Memory B cell (primary cell): Measurements from ENCODE around the gene SULF2.

Experiments
- ATAC-seq: fragments of 150-1000 bp; cut with Tn5 transposase; 2 replicates; pipeline ENCODE4 v1.10.0; 2021; ENCODE audit warnings: low read depth, mild to moderate bottlenecking, moderate library complexity
- DNase-seq, 2 donors: peaks; one replicate each; pipeline ENCODE4 v3.0.0; 2022; ENCODE audit warnings: low spot score in 2 of 2
- H3K27ac Mint-ChIP-seq: one replicate; pipeline ENCODE4 v1.8.0; 2022; ENCODE audit warnings: mild to moderate bottlenecking, moderate library complexity, mixed read lengths
- H3K27me3 Mint-ChIP-seq: one replicate; pipeline ENCODE4 v1.8.0; 2022; ENCODE audit warnings: mixed read lengths
- H3K36me3 Mint-ChIP-seq: one replicate; pipeline ENCODE4 v1.8.0; 2022; ENCODE audit warnings: mild to moderate bottlenecking, mixed read lengths
- H3K4me1 Mint-ChIP-seq: one replicate; pipeline ENCODE4 v1.8.0; 2022; ENCODE audit warnings: mixed read lengths
- H3K4me3 Mint-ChIP-seq: one replicate; pipeline ENCODE4 v1.8.0; 2022; ENCODE audit warnings: mild to moderate bottlenecking, moderate library complexity, mixed read lengths
- H3K9me3 Mint-ChIP-seq: one replicate; pipeline ENCODE4 v1.8.0; 2022; ENCODE audit warnings: mixed read lengths

Gene SULF2

DNA sequence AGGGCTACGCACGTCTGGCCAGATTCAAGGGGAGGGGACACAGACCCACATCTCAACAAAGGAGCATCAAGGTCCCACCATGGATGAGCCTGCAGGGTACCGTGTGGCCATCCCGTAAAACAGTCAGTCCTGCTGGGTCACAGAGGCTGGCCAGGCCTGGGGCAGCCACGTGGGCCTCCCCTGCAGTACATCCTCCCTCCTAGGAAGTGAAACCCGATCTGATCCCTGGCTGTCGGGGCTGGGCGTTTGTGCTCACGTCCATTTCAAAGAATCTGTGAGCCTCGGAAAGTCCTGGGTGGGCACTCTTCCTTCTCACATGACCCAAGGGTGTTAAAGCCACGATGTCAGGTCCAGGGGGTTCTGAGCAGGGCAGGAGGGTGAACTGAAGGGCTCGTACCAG is 14.3 kb downstream of the SULF2 start:
- H3K27ac Mint-ChIP-seq: no peak overlapping the region
- no peak for DNase-seq
- H3K9me3 Mint-ChIP-seq: no peaks in the 10 kb centered on the region
- peaks cover 6% of the 10 kb centered on the region for H3K36me3 Mint-ChIP-seq
- no peak for ATAC-seq
- peaks cover 6% of the 10 kb centered on the region for H3K27me3 Mint-ChIP-seq
- H3K4me1 Mint-ChIP-seq: peaks cover 2% of the 10 kb centered on the region
- H3K4me3 Mint-ChIP-seq: no peak overlapping the region

DNA sequence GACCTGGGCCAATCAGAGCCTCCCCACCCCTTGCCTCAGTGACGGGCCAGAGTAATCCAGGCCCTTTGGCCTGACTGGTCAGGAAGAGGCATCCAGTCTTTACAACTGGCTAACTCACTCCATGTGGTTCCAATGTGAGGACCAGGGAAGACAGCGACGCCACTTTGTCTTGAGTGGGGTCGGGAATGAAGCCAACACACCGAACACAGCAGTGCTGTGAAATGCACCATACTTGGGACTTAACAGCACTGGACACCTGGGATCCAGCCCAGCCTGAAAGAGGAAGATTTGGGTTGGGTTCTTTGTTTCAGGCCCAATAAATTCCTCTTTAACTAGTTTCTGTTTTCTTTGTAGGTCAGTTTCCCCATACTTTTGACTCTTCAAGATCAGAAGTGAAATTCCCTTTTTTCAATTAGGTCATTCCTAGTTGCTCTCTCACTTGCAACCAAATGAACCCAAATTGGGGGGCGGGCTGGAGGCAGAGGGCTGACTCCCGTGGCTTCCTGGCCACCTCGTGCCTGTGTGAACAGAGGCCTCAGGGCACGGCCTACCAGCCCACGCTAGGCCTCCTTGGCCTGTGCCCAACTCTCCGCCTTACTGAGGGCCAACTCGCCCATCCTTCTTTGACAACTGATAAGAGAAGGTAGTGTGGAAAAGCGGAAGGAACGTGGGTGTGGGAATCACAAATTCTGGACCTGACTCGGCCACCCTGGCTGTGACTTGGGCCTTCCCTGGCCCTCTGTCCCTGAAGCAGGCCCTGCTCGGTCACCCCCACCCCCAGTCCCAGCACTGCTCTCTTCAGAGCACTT is 17.1 kb downstream of the SULF2 start:
- DNase-seq: no peak
- no peak overlapping the region for H3K27ac Mint-ChIP-seq
- H3K4me1 Mint-ChIP-seq: peaks cover 5% of the 10 kb centered on the region

DNA sequence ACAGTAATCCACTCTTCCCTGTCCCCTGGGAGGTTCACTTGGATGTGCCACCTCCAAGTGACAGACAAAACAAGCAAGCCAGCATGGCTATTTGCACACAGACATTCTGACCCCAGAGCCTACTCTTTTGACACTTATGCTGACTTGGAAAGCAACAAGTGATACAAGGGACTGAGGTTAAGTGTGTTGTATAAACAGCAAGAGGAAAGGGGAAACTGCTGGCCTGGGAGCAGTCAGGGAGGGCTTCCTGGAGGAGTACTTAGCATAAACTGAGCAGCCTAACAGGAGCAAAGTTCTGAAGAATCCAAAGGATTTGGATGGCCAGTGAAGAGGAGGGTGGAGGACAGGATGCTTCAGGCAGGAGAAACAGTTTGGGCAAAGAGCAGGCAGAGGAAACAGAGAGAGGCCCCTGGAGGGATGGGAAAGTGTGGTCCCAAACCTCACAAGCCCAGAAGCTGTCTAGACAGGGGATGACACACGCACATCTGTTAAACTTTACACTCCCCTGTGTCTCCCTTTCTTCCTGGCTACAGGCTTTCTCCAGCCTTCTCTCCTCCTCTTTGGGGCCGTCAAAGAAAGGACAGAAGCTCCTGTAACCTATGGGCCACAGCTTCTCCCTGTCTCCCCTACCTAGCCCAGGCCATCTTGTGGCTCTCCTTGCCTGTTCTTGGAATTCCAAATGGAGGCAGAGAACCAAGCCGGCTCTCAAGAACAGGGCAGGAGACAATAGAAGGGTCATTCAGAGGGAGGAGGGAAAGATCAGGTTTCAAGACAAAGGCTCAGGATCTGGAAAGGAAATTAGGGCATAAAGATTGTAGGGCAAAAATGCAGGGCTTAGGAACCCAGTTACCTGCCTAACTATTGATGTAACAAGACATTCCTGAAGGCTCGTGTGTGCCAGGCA is 19.3 kb downstream of the SULF2 start:
- peaks cover 17% of the 10 kb centered on the region for H3K27me3 Mint-ChIP-seq
- peaks cover 5% of the 10 kb centered on the region for H3K4me1 Mint-ChIP-seq
- no peak overlapping the region for H3K4me3 Mint-ChIP-seq
- peaks cover 6% of the 10 kb centered on the region for H3K36me3 Mint-ChIP-seq
- DNase-seq: no peak
- H3K27ac Mint-ChIP-seq: no peak overlapping the region
- ATAC-seq: no peak
- H3K9me3 Mint-ChIP-seq: no peaks in the 10 kb centered on the region

More for the DNA sequence above, 17.1 kb downstream of the SULF2 start:
- Mint-ChIP-seq H3K27me3 (peaks cover 16% of the 10 kb centered on the region), H3K4me3 (no peak overlapping the region), H3K9me3 (no peaks in the 10 kb centered on the region), H3K36me3 (peaks cover 6% of the 10 kb centered on the region)
- no peak for ATAC-seq

DNA sequence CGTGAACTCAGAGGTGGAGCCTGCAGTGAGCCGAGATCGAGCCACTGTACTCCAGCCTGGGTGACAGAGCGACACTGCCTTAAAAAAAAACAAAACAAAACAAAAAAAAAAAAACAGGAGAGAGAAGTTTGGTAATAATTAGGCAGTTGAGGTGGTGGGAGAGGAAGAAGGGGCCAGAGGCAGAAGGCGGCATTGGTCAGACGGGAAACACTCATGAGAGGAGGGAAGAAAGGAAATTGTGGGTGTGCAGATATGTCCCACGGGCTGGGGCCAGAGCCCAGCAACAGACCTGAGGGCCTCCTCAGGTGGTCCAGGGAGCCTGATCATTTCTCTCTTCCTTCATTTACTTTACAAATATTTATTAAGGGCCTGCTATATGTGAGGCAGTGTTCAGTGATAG is 20.0 kb downstream of the SULF2 start:
- Mint-ChIP-seq H3K4me1 (peaks cover 5% of the 10 kb centered on the region), H3K4me3 (no peak overlapping the region), H3K9me3 (no peaks in the 10 kb centered on the region), H3K36me3 (peaks cover 5% of the 10 kb centered on the region), H3K27ac (peak overlapping the region; percentile 66), H3K27me3 (peaks cover 22% of the 10 kb centered on the region)
- DNase-seq (no peak), ATAC-seq (no peak)

DNA sequence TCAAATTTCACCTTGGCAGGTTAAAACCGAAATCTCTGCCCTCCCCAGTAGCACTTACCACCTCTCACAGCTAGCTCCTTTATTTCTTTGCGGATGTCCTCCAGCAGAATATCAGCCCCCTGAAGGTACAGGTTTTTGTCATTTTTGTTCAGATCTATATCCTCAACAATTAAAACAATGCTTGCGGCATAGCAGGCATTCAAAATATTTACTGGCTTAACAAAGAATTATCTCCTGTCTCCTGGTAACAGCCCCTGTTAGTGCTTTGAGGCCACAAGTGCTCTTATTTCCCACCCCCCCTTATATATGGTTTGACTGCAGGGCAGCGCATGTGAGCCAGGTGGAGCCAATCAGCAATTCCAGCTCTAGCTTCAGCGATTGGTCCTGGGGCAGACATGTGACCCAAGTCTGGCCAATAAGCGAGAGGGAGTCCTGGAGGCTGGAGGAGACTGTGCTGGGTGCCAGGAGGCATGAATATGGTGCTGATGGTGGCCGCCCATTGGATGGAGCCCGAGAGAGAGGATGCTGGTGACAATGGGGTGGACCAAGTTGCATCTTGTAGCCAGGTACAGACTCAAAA is 21.0 kb downstream of the SULF2 start:
- no peak for DNase-seq
- H3K27me3 Mint-ChIP-seq: peaks cover 24% of the 10 kb centered on the region
- no peak overlapping the region for H3K27ac Mint-ChIP-seq
- peaks cover 6% of the 10 kb centered on the region for H3K4me1 Mint-ChIP-seq
- no peaks in the 10 kb centered on the region for H3K36me3 Mint-ChIP-seq
- peak; percentile 45 for ATAC-seq
- H3K4me3 Mint-ChIP-seq: no peak overlapping the region
- H3K9me3 Mint-ChIP-seq: no peaks in the 10 kb centered on the region

DNA sequence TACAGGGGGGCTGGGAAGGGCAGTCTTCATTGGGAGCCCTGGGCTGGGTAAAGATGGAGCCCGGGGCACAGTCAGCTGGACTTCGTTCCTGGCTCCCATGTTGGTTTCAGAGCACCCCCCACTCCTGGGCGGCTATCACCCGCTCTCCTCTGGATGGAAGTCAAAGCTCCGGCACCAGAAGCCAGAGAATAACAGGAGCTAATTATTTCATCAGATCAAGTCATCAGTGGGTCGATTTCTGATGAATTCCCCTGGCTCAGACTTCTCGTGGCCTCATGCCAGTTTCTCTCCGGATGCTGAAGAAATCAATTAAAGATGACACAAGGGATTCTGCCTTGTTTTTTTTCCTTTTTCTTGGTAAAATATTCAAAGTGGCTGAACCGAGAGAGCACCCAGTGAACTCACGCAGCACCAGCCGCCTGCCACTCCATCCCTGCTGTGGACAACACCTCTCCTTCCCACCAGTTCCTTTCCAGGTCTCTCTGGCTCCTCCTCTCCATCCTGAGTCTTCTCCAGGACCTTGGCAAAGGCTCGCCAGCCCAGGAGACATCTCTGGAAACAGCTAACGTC is 22.5 kb downstream of the SULF2 start:
- no peak for ATAC-seq
- Mint-ChIP-seq H3K27ac (no peak overlapping the region), H3K9me3 (no peaks in the 10 kb centered on the region), H3K36me3 (no peaks in the 10 kb centered on the region), H3K4me3 (no peak overlapping the region), H3K4me1 (peaks cover 8% of the 10 kb centered on the region), H3K27me3 (peaks cover 28% of the 10 kb centered on the region)
- no peak for DNase-seq

DNA sequence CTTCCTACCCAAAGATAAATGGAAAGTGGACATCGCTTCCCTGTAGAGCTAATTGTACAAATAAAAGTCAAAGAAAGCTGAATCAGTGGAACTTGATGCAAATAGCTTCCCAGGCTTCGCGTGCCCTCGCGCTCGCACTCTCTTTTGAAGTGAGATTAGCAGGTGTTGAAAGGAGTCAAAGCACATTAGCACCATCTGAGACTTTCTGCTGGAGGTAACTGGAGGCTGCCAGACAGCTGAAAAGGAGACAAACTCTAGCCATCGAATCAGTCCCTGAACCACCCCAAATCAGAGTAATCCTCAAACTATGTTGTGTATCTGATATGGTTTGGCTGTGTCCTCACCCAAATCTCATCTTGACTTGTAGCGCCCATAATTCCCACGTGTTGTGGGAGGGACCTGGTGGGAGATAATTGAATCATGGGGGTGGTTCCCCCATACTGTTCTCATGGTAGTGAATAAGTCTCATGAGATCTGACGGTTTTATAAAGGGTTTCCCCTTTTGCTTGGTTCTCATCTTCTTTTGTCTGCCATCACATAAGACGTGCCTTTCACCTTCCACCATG is 23.7 kb downstream of the SULF2 start:
- ATAC-seq (no peak), DNase-seq (no peak)
- Mint-ChIP-seq H3K36me3 (no peaks in the 10 kb centered on the region), H3K27me3 (peaks cover 31% of the 10 kb centered on the region), H3K9me3 (no peaks in the 10 kb centered on the region), H3K4me1 (peaks cover 8% of the 10 kb centered on the region), H3K27ac (no peak overlapping the region), H3K4me3 (no peak overlapping the region)

DNA sequence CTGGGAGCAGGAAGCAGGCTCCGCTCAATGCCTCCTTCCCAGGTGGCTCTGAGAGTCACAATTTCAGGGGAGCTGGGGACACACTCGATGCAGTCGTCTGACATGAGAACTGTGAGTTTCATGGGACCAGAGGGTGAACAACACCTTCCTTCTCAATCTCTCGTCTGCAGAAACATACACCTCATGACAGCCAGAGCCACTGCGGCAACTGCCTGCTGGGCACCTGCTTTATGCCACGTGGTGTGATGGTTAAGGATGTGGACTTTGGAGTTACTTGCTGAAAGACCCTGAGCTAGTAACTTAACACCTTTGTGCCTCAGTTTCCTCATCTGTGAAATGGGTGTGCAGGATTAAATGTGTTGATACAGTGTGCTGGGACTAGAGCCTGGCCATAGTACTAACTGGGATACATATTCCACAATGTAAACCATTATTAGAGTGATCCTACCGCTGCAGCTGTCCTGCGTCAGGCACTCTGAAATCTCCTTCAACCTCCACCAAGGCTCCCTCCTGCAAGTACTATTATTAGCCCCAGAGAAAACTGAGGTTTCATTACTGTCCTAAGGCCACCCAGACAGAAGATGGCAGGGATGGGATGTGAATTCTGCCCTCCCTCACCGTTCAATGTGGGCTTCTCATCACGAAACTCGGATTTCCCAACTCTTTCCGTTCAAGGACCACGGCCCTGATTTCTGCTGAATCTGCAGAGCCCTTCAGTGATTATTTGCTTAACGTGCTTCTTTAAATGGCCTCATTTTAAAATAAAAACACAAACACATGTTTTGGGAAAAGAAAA is 24.4 kb downstream of the SULF2 start:
- no peak overlapping the region for H3K27ac Mint-ChIP-seq
- H3K9me3 Mint-ChIP-seq: no peaks in the 10 kb centered on the region
- peaks cover 31% of the 10 kb centered on the region for H3K27me3 Mint-ChIP-seq
- H3K4me1 Mint-ChIP-seq: peaks cover 8% of the 10 kb centered on the region
- no peaks in the 10 kb centered on the region for H3K36me3 Mint-ChIP-seq
- DNase-seq (no peak), ATAC-seq (no peak)
- H3K4me3 Mint-ChIP-seq: no peak overlapping the region

DNA sequence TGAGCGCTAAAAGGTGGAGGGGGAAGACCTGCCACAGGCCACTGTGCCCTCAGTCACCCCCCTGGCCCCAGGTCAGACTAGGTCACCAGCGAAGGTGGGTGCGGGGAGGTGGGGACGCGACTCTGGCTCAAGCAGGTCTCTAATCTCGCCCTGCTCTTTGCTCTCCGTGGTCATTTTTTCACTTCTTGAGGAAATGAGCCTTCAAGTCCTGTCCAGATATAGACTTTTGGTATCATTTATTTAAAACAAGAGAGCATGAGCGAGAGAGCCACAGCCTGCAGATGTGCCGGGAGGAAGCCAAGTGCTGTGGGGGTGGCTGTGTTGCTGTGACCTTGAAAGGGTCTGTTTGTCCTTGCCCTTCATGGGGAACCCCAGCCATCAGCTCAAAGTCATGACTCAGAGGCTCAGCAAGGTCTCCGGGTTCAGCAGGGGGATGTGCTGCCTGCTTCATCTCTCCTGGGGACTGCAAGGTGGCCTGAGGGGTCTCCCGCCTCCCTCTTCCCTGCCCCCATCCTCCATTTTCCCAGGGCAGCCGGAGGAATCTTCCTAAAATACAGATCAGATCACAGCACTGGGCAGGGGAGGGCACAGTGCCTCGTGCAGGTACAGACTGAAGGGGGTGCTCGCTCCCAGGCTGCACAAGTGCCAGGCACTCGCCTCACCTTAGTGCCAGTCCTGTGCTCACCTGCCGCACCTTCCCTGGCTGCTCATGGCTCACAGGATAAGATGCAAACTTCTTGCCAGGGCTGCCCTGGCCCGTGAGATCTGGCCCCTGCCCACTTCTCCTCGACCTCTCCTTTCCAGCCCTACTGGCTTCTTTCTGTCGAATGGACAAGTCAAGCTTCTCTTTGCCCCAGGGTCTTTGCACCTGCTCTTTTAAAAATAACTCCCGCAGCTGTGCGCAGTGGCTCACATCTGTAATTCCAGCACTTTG is 26.5 kb downstream of the SULF2 start:
- no peaks in the 10 kb centered on the region for H3K9me3 Mint-ChIP-seq
- DNase-seq: no peak
- peaks cover 24% of the 10 kb centered on the region for H3K27me3 Mint-ChIP-seq
- peak; percentile 46 for ATAC-seq
- peaks cover 5% of the 10 kb centered on the region for H3K4me1 Mint-ChIP-seq
- H3K36me3 Mint-ChIP-seq: no peaks in the 10 kb centered on the region
- no peak overlapping the region for H3K27ac Mint-ChIP-seq
- no peak overlapping the region for H3K4me3 Mint-ChIP-seq

DNA sequence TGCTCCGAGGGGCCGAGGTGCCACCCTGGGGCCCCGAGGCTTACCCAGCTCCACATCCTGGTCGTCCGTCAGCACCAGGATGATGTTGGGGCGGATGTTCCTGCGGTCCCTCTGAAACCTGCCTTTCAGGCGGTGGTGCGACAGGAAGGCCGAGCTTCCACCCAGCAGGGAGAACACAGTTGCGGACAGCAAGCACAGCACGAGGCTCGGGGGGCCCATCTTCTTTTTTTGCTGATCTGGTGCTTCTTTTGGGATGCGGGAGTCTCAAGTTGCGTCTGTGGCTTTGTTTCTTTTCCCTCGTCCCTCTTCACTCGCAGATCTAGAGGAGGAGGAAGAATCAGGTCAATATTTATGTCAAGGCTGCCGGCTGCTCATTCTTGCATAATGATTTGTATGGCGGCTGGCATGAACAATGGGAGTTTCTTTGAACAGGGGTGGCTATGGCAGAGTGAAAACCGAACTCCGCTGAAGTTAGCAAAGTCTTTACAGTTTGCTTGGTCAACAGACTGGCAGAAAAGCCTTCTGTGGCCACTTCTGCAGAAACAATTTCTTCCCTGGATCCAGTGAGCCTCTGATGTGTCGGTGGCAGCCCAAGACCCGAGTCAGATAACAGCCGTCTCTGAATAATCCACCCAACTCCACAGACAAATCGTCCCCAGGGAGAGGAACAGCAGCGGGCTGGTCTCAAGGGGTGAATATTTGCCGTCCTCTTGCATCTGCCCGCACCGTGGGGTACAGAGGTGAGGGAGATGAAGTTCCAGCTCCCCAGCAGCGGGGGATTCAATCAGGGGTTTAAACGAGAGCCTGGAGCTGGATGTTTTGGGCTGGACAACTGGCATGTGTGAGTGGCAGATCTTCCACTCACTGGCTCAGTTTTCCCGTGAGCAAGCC is 27.9 kb downstream of the SULF2 start:
- no peaks in the 10 kb centered on the region for H3K36me3 Mint-ChIP-seq
- H3K27me3 Mint-ChIP-seq: peaks cover 18% of the 10 kb centered on the region
- no peak for ATAC-seq
- no peak overlapping the region for H3K27ac Mint-ChIP-seq
- H3K9me3 Mint-ChIP-seq: no peaks in the 10 kb centered on the region
- no peak for DNase-seq
- no peak overlapping the region for H3K4me3 Mint-ChIP-seq
- peaks cover 5% of the 10 kb centered on the region for H3K4me1 Mint-ChIP-seq

DNA sequence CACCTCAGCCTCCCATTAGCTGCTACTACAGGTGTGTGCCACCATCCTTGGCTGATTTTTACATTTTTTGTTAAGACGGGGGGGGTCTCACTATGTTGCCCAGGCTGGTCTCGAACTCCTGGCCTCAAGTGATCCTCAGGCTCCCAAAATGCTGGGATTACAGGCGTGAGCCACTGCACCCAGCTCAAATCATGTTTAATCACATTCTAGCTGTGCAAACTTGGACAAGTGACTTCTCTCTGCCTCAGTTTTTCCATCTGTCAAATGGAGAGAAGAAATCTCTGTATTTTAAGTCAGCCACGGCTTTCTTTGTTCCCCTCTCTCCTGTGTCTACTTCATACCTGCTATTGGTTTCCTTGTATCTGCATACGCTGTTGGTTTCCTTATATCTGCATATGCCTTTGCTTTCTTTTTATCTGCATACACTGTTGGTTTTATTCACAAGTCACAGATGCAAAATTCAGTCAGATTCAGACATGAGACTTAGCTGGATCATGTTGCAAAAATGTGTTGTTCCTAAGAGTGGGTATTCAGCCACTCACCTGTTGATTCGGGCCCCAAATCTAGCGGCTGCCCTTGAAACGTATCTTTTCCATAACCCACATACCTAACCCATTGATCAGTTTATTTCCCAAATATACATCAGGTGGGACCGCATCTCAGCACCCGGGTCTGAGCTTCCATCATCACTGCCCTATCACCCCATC is 30.2 kb downstream of the SULF2 start:
- Mint-ChIP-seq H3K4me1 (peaks cover 5% of the 10 kb centered on the region), H3K36me3 (peaks cover 4% of the 10 kb centered on the region)

More for the DNA sequence above, 30.2 kb downstream of the SULF2 start:
- Mint-ChIP-seq H3K4me3 (no peak overlapping the region), H3K9me3 (peaks cover 2% of the 10 kb centered on the region), H3K27me3 (peaks cover 15% of the 10 kb centered on the region), H3K27ac (no peak overlapping the region)
- ATAC-seq: no peak
- no peak for DNase-seq
